Activated T-helper 1 cell treated with Interleukin-2 at 50 U/mL for 16 hours (primary cell): ENCODE measurements around the gene TIFAB.

Experiments used
- DNase-seq: peaks from one replicate; pipeline ENCODE4 v3.0.0-alpha.2; 2020; ENCODE audit warnings: low read depth

The TIFAB gene

DNA sequence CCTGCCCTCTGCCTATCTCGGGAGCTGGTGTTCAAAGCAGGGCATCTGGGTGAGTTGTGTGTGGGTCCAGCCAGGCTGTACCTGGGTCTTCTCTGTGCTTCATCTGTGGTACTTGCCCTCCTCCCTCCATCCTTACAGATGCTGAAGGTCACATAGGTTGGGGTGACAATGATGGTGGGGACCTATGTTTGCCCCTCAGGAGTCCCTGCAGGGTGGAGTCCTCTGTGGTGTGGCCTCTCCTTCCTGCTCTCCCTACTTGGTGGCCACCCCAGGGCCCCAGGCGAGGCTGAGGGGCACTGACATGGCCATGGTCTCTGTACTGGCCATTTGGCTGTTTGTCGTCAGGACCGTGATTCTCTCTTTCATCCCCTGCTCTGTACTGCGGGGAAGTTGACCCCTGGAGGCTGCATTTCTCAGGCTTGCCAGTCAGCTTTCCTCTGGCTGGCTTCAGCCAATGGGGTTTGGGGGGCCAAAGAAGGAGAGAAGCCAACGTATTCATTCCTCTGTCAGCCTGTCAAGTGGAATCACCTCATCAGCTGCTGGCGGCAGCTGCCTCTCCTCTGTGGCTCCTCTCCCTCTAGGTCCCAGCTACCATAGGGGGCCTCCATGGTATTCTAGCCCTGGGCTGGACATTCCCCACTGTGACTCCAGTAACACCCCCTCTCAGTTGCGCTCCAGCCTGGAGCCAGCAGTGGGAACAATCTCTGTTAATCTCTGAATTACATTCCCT, 9.6 kb downstream of the TIFAB start:
- DNase-seq: no peak

DNA sequence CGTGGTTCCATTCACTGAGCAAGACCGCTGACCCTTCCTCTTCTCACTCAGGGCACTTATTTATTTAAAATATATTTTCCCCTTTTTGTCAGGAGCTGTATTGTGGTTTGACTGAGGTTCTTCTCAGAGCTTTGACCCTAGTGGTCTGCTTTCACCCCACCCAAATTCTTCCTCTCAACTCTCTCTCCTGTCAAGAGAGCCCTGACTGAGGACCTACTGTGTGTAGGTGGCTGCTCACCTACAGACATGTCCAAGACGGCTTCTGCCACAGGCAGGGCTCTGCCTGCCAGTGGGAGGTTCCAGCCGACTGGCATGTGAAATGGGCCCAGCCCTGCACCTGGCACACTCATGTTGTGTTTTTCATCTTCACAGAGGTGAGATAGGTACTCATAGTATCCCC, 10.2 kb downstream of the TIFAB start:
- DNase-seq: no peak

DNA sequence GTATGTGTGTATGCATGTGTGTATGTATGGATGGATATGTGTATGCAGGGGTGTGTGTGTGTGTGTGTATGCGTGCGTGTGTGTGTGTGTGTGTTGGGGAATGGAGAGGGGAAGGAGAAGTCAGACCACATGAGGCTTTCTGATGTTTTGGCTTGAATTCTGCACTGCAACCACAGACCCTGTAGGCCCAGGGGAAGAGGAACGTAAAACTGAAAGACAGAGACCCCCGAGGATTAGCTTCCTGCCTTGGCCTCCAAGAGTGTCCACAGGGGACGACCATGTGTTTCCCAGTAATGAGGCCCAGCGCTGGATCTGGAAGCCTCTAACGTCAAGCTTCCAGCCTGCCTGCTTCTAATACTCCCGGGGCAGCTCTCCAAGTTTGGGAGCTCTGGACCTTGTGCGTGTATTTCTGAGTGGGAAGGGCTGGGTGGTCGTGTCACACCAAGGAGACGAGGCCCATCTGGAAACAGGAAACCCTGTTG, 10.8 kb downstream of the TIFAB start:
- DNase-seq: no peak

DNA sequence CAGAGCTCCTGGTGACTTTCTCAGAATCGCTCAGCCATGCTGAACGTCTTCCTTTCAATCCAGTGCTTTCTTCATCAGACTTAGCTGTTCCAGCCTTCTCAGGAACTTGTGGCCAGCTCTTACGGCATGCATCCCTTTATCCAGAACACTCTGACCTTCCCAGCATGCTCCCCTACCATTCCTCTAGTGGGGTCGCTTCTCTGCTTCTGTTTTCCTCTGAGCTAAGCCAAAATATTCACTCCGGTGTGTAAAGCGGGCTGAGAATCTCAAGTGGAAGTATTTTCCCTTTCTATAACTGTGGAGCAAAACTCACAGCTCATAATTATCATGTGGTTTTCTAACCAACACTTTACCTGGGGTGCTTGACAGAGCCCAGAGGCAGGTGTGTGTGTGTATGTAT, 11.2 kb downstream of the TIFAB start:
- DNase-seq: no peak

DNA sequence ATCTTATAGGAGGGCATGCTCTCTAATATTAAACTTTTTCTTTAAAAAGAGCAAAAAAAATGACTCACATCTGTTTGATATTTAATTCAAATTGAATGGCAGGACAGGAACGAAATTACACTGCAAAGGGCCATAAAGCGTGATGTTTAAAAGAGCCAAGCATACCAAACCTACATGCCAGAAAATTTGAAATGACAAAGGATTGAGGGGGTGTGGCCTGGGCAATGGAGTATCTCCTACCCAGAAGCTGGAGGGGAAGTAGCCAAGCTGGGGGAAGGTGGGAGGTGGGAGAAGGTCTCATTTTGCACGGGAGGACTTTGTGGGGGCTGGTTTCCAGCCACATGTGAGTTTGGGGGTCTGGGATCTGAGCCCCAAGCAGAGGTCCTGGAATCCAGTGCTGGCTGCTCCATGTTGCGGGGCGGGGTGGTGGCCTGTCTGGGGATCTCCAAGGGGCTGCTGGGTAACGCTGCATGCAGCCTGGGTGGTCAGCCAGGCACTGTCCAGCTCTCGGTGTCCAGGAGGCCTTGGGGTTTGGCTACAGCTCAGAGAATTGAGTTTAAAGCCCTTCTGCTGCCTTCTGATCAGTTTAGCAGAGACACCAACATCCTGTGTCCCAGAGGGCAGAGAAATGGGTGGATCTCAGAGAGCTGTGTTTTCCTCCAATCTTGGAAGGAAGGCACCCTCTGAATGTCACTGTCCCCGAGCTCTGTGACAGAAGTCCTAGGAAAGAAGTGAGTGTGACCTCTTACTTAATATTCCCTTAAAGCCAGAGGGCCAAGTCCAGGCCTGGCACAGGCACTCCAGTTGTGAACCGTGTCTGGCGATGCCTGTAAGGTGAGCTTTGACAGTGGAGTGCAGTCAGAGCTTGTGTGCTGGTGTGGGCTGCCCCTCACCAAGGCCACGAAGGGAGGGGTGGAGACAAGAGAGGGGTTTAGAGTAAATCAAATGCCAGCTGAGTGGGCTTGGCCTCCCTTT, 12.6 kb downstream of the TIFAB start:
- DNase-seq: no peak

DNA sequence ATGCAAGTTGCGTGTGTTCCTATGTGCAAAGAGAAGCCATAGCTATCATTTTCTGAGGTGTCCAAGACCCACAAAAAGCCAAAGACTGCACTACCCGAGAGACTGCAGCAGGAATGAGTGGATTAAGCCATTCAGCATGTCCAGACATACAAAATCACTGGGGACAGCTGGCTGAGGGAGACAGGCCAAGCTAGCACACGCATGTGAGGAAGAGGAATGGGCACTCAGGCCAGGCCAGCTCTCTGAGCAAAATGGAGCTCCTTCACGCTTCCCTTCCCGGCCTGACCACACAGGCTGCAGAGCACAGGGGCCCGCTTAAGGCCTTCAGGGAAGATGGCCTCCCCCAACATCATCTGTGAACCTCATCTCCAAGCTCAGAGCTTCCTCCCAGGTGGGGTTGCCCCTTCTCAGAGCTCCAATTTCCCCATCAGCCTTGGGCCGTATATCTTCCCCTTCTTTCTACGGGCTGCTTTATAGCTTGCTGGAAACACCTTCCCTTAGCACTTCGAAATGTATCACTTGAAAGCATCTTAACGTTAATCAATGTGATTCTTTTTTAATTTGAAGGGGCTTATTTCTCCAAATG, 13.4 kb downstream of the TIFAB start:
- no peak for DNase-seq

DNA sequence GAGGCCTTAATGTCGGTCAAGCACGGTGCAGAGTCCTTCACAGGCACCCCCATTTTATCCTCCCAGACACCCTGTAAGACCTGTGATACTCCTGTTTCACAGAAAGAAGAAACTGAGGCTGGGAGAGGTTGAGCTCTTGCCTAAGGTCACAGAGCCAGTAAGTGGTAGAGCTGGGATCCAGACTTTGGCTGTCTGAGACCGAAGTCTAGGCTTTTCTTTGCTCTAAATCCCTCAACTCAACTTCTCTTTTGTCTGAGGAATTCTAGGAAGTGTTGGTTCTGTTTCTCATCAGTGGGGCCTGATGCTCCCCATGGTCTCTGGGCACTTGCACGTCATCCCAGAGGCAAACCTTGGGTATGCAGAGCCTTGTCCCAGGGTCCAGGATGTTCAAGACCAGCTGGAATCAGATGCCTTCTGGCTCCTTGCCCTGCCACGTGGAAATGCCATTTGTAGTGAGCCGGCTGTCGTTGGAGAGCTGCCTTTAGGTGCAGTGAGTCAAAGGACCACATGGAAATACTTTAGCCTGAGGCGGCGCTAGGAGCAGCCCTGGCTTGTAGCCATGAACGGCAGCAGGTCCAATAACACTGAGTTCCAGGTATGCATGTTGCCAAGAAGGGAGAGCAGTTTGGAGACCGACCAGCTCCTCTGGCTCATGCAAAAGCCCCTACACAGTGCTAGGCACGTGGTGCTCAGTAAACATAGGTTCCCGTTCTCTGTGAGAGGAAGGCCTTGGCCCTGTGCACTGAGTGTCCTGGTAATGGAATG, 14.2 kb downstream of the TIFAB start:
- DNase-seq: no peak

DNA sequence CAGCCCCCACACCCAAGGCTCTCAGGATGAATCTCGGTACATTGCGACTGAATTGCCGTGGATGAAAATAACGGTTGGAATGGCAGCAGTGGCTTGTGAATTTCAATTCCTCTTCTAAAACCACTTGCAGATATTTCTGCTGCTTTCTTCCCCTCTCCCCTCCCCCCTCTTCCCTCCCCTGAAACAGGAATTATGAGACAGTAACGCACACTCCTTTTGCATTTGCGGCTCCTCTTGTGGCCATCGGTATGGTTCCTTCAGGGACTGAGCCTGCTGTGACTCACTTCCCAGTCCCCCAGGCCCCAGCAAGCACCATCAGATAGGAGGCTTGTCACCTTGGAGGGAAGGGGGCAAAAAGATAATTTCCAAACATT, 14.7 kb downstream of the TIFAB start:
- DNase-seq: no peak

DNA sequence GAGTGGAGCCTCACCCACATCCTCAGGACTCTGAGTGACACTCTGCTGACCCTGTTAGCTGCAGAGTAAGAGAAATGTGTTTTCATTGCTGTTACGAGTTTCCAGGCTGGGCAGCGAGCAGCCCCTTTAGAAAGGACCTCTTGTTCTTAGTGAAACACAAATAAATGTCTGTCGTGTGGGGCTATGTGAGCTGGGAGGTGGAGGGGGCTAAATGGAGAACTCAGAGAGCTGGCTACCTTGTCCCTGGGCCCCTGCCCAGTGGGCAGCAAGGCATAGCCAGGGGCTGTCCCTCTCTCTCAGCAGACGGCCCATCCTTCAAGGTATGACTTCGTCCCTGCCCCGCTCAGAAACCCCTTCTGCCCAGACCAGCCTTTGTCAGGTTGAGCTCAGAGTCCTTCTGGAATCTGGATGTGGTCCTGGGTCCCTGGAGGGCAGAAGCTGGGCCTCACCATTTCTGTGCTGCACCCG, 15.2 kb downstream of the TIFAB start:
- no peak for DNase-seq

DNA sequence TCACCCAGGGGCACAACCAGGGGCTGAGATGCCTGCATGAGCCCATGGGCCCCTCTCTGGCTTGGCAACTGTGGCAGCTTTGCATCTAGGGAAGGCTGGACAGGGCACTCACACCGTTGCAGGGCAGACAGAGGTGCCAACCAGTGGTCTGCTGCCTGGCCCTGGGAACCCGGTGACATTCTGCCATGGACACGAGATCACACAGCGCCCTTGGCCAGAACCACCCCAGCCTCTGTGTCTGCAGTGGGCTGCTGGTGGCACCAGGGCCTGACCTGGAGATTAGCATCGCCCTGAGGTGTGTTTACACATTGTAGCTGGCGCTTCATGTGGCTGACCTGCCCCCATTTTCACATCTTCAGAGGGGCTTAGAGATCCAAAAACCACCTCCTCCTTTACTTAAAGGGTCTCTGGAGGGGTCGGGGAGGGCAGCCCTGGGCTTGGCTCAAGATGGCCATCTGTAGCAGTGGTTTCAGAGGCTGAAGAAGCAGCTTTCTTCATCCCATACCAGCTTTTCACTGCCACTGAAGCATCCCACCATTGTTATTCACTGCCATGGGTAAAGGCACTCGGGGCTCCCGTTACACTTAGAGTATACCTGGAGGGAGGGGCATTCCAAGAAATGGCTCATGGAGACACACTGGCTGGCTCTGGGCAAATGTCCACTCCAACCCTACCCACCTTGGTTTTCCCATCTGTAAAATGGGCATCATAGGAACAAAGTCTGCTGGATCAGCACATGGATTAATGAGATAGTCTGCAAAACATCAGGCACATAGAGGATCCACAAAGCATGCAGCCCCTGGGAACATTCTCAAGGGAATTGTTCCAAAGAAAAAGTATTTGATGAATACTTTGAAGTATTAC, 16.5 kb downstream of the TIFAB start:
- no peak for DNase-seq

DNA sequence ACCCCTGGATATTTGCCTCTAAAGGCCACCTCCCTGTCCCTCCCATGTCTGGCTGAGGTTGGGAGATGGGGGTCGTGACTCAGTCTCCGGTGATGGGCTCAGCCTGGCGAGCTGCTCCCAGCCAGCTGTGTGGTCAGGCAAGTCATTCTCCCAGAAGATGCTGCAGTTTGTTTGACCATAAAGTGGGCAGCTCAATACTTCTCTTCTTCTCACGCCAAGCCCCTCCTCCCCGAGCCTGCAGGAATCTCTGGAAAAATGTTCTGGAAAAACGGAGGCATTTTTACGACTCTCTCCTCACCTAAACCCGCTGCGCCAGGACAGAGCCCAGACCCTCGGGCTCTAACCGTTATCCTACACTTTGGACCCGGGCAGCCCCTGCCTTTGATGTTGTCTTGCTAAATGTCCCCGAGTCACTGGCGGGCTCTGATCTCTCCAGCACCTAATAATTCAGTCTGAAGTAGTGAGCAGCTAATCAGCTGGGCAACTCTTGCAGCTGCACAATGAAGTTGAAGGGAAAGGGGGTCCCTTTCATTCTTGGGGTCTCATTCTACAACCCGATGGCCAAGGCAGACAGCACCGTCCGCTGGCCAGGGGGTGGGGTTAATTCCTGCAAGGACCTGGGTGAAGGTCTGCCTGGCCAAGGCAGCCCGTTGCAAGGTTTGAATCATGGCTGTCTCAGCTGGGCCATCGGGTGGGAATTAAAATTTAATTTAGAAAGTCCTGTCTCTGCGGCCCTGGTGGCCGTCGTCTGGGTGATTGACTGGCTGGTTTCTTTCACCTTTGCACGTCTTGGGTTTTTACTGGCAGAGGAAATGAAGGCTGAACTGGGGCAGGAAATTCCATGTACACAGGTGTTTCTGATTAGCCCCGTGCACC, 17.3 kb downstream of the TIFAB start:
- DNase-seq: no peak

DNA sequence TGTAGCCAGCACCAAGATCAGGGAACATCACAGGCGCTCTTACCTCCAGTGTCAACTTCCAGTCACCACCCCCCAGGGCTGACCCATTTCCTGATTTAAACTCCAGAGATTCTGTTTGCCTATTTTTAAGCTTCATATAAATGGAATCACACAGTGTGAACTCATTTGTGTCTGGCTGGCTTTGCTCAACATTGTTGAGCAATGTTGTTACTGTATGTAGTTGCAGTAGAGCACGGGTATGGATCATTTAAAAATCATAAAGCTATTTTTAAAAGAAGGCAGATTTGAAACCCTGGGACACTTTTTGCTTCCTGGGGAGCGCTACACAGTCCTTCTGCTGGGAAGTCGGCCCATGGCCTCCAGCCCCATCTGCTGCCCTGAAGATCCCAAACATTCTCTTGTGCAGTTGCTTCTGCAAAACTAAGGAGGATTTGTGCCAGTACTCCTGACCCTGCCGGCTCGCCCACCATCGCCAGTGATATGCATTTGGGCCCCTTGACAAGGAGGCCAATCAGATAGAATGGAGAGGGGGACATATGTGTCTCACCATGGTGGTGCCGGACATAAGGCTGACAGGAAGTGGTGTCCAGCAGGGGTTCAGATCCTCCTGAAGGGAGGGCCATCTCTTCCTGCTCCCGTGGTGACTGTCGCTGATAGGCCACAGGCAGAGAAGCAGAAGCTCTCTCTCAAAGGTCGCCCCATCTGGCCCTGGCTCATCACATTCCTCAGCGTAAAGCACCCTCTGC, 18.3 kb downstream of the TIFAB start:
- no peak for DNase-seq

DNA sequence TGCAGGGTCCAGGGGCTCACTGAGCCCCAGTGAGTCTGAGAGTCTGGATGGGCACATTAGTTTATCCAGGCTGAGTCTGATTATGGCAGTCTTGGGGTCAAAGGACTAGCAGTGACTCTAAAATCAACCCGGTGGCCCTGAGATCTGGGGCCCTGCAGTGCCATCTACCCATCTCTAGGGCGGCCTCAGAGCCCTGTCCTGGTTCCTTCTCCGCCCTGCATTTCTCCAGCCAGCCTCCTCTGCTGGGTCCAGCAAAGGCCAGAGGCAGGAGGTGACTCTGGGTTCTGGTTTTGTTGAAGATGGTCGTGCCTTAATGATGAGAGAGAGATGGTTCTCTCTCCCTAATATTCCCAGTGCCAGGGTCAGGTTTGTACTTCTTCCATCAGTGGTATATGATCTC, 20.0 kb downstream of the TIFAB start:
- no peak for DNase-seq

DNA sequence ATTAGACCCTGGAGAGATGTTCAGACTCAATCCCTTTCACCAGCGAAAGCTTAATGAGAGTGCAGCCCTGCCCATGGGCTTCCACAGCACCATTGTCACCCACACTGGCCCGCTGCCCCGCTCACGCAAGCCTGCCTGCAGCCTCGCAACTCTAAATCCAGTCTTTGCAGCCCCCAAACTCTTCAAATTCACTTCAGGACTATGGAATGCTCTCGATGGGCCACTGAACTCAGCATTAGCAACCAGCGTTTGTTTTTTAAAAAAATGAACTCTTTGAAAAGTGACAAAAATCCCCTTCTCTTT, 22.1 kb downstream of the TIFAB start:
- DNase-seq: no peak

DNA sequence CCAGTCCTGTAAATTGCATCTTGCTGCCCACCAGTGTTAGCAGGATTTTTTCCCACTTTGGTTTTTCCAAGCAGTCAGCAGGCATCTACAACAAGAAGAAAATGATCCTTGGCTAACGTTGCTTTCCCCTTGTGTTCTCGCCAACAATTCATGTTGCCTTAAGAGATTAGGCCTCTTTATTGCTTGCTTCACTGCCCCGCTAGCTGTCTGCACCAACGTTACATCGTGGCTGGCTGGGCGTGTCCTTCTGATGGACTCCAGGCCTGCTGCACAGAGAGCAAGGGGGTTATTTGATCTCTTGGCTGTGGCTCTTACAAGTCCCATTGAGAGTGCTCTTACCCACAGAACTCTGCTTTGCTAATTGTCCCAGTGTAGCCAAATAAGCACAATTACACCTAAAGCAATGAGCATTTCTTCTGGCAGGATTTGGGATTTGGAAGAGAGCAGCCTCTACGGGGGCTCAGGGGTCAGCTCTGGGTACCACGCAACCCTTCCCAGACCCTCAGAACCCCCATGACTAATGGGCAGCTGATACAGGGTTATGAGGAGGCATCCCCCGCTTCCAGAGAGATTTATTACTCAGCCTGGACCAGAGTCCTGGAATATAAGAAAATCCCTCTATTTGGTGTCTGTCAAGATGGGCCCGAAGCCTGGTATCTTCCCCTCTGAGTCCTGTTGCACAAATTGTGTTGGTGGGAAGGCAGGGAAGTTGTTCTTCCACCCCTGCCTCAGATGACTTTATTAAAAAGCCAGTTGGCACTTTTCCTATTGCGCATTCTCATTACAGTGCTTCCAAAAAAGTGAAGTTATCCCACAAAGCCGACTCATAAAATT, 22.6 kb downstream of the TIFAB start:
- no peak for DNase-seq

DNA sequence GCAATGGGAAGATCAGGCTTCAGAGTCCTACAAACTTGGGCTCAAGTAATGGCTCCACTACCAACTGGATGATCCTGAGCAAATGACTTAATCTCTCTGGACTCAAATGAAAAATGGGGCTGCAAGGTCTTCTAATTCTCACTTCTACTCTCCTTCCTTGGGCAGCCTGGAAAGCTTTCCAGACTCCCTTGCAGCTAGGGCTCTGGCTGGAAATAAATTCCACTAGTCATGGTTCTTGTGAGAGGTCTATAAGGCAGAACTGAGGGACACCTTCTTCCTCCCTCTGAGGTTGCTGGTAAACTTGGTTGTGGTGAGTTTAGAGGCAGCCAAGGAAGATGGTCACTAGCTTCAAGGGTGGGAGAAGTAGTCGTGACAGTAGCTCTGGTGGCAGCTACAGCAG, 23.6 kb downstream of the TIFAB start:
- DNase-seq: no peak

DNA sequence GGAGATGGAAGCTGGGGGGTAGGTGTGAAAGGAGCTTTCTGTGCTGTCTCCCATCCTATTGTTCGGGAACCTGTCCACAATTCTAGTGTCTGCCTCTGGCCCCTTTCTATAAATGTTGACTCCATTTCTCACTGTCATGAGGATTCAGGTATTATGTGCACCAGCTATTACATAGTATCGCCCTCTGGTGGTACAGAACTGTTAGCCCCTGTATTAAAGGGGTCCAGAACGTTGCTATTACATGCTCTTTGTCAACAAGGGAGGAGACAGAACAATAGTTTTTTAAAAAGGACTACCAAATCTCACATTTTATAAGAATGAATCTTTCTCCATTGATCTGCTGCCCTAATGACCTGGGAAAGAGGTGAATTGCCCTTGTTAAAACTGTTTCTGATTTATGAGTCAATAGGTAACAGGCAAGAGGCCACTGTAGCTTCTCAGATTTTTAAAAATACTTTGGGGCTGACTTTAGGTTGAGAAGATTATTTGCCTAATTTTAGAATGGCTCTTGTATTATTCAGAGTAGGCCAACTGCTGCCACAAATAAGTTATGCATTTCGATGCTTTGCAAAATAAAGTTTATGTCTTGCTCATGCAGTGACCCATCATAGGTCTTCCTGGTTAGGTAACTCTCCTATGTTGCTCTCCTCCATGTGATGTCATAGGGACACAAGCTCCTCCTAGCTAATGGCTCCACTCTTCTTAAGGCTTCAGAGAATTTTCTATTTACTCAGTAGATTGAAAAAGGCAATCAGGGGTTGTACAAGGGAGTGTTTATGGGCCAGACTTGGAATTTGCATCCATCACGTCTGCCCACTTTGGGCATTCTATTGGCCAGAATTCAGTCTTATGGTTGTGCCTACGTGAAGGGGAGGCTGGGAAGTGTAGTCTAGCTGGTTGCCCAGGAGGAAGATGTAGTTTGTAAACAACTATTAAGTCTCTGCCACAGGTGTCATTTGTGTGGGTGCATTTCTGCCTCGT, 25.8 kb downstream of the TIFAB start:
- DNase-seq: no peak
